Esophagus muscularis mucosa (tissue), 4 donors: ENCODE data around the gene SLC24A4. TPM values are rescaled to one million over a fixed set of nuclear protein-coding genes. Genes with fewer than 3 reads are reported as not detected.

Source experiments
- DNase-seq: peaks from one replicate; pipeline ENCODE4 v3.0.0-alpha.2; 2017; ENCODE audit errors: extremely low spot score
- H3K27ac ChIP-seq, 4 donors: fragments of 200-600 bp; sonication (generic); replicated peaks in 1 of 4; 1 replicate in 3 of 4; 2 replicates in 1 of 4; pipeline ENCODE4 v1.5.1; 2016 to 2019; ENCODE audit warnings: mild to moderate bottlenecking in 1 of 4
- H3K27me3 ChIP-seq, 4 donors: fragments of 200-600 bp; sonication (generic); one replicate each; pipeline versions ENCODE4 v1.5.1 to v1.6.0; 2016 to 2019
- H3K36me3 ChIP-seq, 4 donors: fragments of 200-600 bp; sonication (generic); one replicate each; pipeline ENCODE4 v1.5.1; 2016 to 2019
- H3K4me1 ChIP-seq, 4 donors: fragments of 200-600 bp; sonication (generic); one replicate each; pipeline ENCODE4 v1.5.1; 2016 to 2019
- H3K4me3 ChIP-seq, 4 donors: fragments of 200-600 bp; sonication (generic); 1 replicate in 2 of 4; 2 replicates in 2 of 4; pipeline ENCODE4 v1.5.1; 2016 to 2019; ENCODE audit warnings: mild to moderate bottlenecking in 4 of 4, moderate library complexity in 1 of 4
- H3K9me3 ChIP-seq, 4 donors: fragments of 200-600 bp; sonication (generic); 1 replicate in 3 of 4; 2 replicates in 1 of 4; pipeline ENCODE4 v1.5.1; 2016 to 2019
- CTCF ChIP-seq, 3 experiments: fragments of 200-600 bp in 2 of 3; fragments of 450-650 bp in 1 of 3; sonication (generic) in 2 of 3; IDR thresholded peaks; one replicate each; pipeline ENCODE4 v1.5.1; 2017 to 2019; ENCODE audit warnings: antibody characterized with exemption in 3 of 3, mild to moderate bottlenecking in 2 of 3, moderate library complexity in 1 of 3
- EP300 ChIP-seq: sonication (generic); formaldehyde crosslinking; IDR thresholded peaks from one replicate; pipeline ENCODE4 v1.6.1; 2017; ENCODE audit warnings: antibody characterized with exemption
- POLR2A ChIP-seq: fragments of 450-650 bp; IDR thresholded peaks from one replicate; pipeline ENCODE4 v1.6.1; 2017; ENCODE audit warnings: antibody characterized with exemption, moderate library complexity, mild to moderate bottlenecking, low read depth
- POLR2AphosphoS5 ChIP-seq, 2 donors: sonication (generic); formaldehyde crosslinking; IDR thresholded peaks; one replicate each; pipeline ENCODE4 v1.6.1; 2017; ENCODE audit warnings: antibody characterized with exemption in 2 of 2
- WGBS: methylation state at CpG from one replicate; pipeline ENCODE4 v1.1.5; 2018; 5-methylcytosine and 5-hydroxymethylcytosine counted together
- intact Hi-C: fragments of 100-400 bp; cut with DNase I; formaldehyde crosslinking; loops from one replicate; pipeline ENCODE4 v1.15.1; 2023
- total RNA-seq, 4 donors: library from RNA; depleted of rRNA; stranded (reverse); fragments of >200 nt; gene quantifications; one replicate each; pipeline versions ENCODE4 v1.1.0 to v1.2.1, GENCODE V29; 2016

SLC24A4 gene
- total RNA-seq, 4 donors from 2014 or later, result 1.7 to 2.9 (median 2.1) TPM

GRCh38 chr14:92297818-92298595 lies 25.0 kb upstream of the SLC24A4 start:
- Histone ChIP-seq H3K36me3 (no peaks in the 10 kb centered on the region), H3K27me3 (peaks cover 0 to 8% (median 0%) of the 10 kb centered on the region in 4 donors), H3K27ac (no peak overlapping the region), H3K9me3 (no peaks in the 10 kb centered on the region), H3K4me1 (no peaks in the 10 kb centered on the region), H3K4me3 (no peak overlapping the region)
- intact Hi-C loops, result no loop called here
- no peak for TF ChIP-seq POLR2AphosphoS5 (IDR thresholded peaks at IDR 0.05)
- TF ChIP-seq CTCF (IDR thresholded peaks at IDR 0.05), result no peak
- TF ChIP-seq EP300, result no peak
- TF ChIP-seq POLR2A, result no peak
- no peak for DNase-seq
- WGBS, result 77% methylated on average over 6 of the region's 6 CpGs

- Histone ChIP-seq H3K9me3 (no peaks in the 10 kb centered on the region), H3K4me3 (no peak overlapping the region), H3K36me3 (no peaks in the 10 kb centered on the region), H3K27ac (no peak overlapping the region), H3K4me1 (no peaks in the 10 kb centered on the region), H3K27me3 (peaks cover 0 to 8% (median 0%) of the 10 kb centered on the region in 4 donors)
- WGBS, result 72% methylated on average over 5 of the region's 5 CpGs
- DNase-seq, result no peak
- no peak for TF ChIP-seq EP300
- intact Hi-C loops, result no loop called here
These were observed 20.5 kb upstream of the SLC24A4 start for GRCh38 chr14:92302481-92302880.

DNA sequence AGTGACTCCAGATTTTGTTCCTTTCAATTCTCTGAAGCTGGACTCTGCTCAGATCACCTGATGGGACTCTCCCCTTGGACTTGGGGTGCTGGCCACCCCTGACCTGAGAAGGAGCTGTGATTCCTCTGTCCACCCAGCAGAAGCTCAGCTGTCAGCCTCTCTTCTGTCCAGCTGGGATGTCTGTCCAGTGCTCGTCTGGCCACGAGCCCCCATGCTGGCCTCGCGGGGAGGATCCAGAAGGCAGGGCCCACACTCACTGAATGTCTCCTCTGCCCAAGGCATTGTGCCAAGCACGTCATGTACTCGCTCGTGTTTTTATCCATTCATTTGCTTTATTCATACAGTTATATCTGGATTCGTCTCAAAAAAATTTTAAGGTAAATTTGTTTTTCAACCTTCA lies 14.2 kb upstream of the SLC24A4 start:
- peaks cover 0 to 7% (median 0%) of the 10 kb centered on the region in 4 donors for H3K9me3 ChIP-seq
- no peak for TF ChIP-seq EP300
- no peak for TF ChIP-seq POLR2AphosphoS5 (IDR thresholded peaks at IDR 0.05)
- TF ChIP-seq POLR2A, result no peak
- H3K4me1 ChIP-seq, result peaks cover 0 to 9% (median 0%) of the 10 kb centered on the region in 4 donors
- no peak for DNase-seq
- intact Hi-C loops, result no loop called here
- no peak overlapping the region for H3K4me3 ChIP-seq
- H3K36me3 ChIP-seq, result no peaks in the 10 kb centered on the region
- H3K27ac ChIP-seq, result no peak overlapping the region
- no peaks in the 10 kb centered on the region for H3K27me3 ChIP-seq
- 40% methylated on average over 8 of the region's 8 CpGs for WGBS

- Histone ChIP-seq H3K36me3 (no peaks in the 10 kb centered on the region), H3K27ac (no peak overlapping the region), H3K4me1 (peaks cover 0 to 9% (median 0%) of the 10 kb centered on the region in 4 donors), H3K9me3 (peaks cover 0 to 7% (median 0%) of the 10 kb centered on the region in 4 donors), H3K4me3 (no peak overlapping the region), H3K27me3 (no peaks in the 10 kb centered on the region)
- WGBS, result 76% methylated on average over 7 of the region's 7 CpGs
- DNase-seq, result no peak
- TF ChIP-seq EP300, result no peak
- no peak for TF ChIP-seq POLR2AphosphoS5 (IDR thresholded peaks at IDR 0.05)
- TF ChIP-seq POLR2A, result no peak
- TF ChIP-seq CTCF (IDR thresholded peaks at IDR 0.05), result no peak
- intact Hi-C loops, result no loop called here
These were observed 12.9 kb upstream of the SLC24A4 start for GRCh38 chr14:92309968-92310530.

- H3K27ac ChIP-seq, result no peak overlapping the region
- H3K9me3 ChIP-seq, result peaks cover 0 to 7% (median 0%) of the 10 kb centered on the region in 4 donors
- H3K27me3 ChIP-seq, result no peaks in the 10 kb centered on the region
- no peak overlapping the region for H3K4me3 ChIP-seq
- DNase-seq, result no peak
- WGBS, result 86% methylated on average over 6 of the region's 6 CpGs
- H3K36me3 ChIP-seq, result no peaks in the 10 kb centered on the region
- TF ChIP-seq CTCF (IDR thresholded peaks at IDR 0.05) (no peak), POLR2AphosphoS5 (IDR thresholded peaks at IDR 0.05) (no peak), POLR2A (no peak), EP300 (no peak)
- intact Hi-C loops, result no loop called here
- H3K4me1 ChIP-seq, result peaks cover 0 to 9% (median 0%) of the 10 kb centered on the region in 4 donors
These were observed 12.1 kb upstream of the SLC24A4 start for GRCh38 chr14:92310776-92311375.
